Thyroid gland (tissue), 4 donors: Measurements from ENCODE around the gene TIGD4.

ENCODE experiments used
- CTCF ChIP-seq, 6 experiments: fragments of 200-600 bp in 3 of 6; fragments of 450-650 bp in 3 of 6; sonication (generic) in 3 of 6; IDR thresholded peaks; one replicate each; pipeline ENCODE4 v1.5.1; 2016 to 2019; ENCODE audit warnings: antibody characterized with exemption in 6 of 6, mild to moderate bottlenecking in 2 of 6, inconsistent platforms in 1 of 6, moderate library complexity in 1 of 6
- POLR2A ChIP-seq, 2 donors: fragments of 450-650 bp; IDR thresholded peaks; one replicate each; pipeline ENCODE4 v1.6.1; 2017; ENCODE audit warnings: antibody characterized with exemption in 2 of 2, mild to moderate bottlenecking in 2 of 2, moderate library complexity in 1 of 2

- TF ChIP-seq POLR2A (IDR thresholded peaks at IDR 0.05) (no peak), CTCF (IDR thresholded peaks at IDR 0.05) (no peak)
Measured at GRCh38 chr4:152776352-152776751, 3.2 kb downstream of the TIGD4 start.
